A673 (cell line): ENCODE data around the gene HTR3B.

Source experiments
- CTCF ChIP-seq: fragments of 300-800, 200-600 bp; sonication (generic); conservative IDR thresholded peaks from 2 replicates; pipeline ENCODE4 v1.5.1; 2017; ENCODE audit warnings: low read depth, mild to moderate bottlenecking, antibody characterized with exemption, low read length, moderate library complexity, mixed read lengths
- EZH2 ChIP-seq: fragments of 200-600 bp; sonication (generic); IDR thresholded peaks from 2 replicates; pipeline ENCODE4 v1.6.1; 2017; ENCODE audit warnings: borderline replicate concordance, low read depth, mild to moderate bottlenecking, mixed read lengths, antibody characterized with exemption, low read length; ENCODE audit not compliant: poor library complexity, severe bottlenecking

GRCh38 chr11:113960702-113961330 is 56.2 kb downstream of the HTR3B start:
- TF ChIP-seq CTCF (no peak), EZH2 (no peak)
